HG03460 (cell line): ENCODE results near the gene HIGD1C.
"Not testable (repeated sequence)": the region's sequence is repeated elsewhere in the genome, so short reads cannot be mapped to it uniquely, and the experiment has no call there.

Source experiments
- ATAC-seq: cut with Tn5 transposase; IDR thresholded peaks from one replicate; pipeline ENCODE4 v1.9.1; 2021; ENCODE audit not compliant: unreplicated experiment

The HIGD1C gene

DNA sequence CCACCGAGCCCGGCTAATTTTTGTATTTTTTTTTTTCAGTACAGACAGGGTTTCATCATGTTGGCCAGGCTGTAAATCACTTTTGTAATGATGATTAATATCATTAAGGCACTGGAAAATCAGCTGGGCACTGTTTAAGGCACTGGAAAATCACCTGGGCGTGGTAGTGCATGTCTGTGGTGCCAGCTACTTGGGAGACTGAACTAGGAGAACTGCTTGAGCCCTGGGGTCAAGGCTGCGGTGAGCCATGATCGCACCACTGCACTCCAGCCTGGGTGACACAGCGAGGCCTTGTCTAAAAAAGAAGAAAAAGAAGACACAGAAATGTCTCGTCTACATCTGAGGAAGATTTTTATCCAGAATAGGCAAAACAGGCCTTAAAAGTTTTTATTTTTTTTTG is 61.1 kb downstream of the HIGD1C start:
- no peak for ATAC-seq

- ATAC-seq: not testable (repeated sequence)
Observed at GRCh38 chr12:51014467-51014866, 62.1 kb downstream of the HIGD1C start.

DNA sequence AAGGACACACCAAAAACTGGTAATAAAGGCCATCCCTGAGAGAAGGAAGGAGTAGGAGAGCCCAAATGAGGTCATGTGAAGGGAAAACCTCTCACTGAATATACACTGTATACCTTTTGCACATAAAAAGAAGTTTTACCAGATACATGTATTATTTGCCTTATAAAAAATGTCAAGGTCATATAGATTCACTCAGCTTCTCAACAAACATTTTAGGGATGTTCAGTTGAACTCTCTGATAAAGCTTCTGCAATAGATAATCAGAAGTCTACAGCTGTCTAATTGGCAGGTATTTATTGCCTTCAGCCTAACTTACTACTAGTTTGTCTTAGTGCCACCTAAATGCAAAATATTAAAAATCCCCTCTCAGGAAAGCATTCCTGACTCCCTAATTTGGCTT is 65.1 kb downstream of the HIGD1C start:
- ATAC-seq: no peak

DNA sequence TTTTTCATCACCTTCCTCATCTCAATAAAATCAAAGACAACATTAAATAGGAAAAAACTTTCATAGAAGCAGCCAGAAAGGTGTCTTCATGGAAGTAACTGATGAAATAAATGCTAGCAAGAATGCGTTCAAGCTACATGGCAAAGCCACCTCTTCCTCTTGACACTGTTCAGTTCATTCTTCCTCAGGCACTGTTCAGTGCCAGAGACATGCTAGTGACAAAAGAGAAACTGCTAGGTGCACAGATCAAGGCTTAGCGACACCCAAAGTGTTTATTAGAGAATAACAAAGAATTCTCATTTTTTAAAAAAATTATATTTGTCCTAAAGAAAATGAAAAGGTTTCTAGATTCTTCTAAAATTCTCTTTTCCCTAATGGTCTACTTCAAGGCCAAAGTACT is 66.6 kb downstream of the HIGD1C start:
- ATAC-seq: no peak

- no peak for ATAC-seq
Observed at GRCh38 chr12:51019927-51020326, 67.6 kb downstream of the HIGD1C start.
